ENCODE data around the gene ADAMTS2.

Gene ADAMTS2

GRCh38 chr5:179265514-179266290, 79.6 kb downstream of the ADAMTS2 start:
- H3K9me3 ChIP-seq (ENCODE audit: low read length) = no peaks in the 10 kb centered on the region
- TF ChIP-seq CTCF (IDR thresholded peaks at IDR 0.05; ENCODE audit: low read length) (no peak), EZH2 (IDR thresholded peaks at IDR 0.05; ENCODE audit: borderline replicate concordance, low read length) (no peak)
- H3K9me2 ChIP-seq (ENCODE audit: low read depth, low read length) = no peaks in the 10 kb centered on the region
- H3K36me3 ChIP-seq (ENCODE audit: insufficient read depth, low read length) = no peaks in the 10 kb centered on the region
- no peak overlapping the region for H3K4me2 ChIP-seq (ENCODE audit: low read length)
- H3K79me2 ChIP-seq (ENCODE audit: insufficient read depth, low read length) = no peaks in the 10 kb centered on the region
- no peak overlapping the region for H3K9ac ChIP-seq (ENCODE audit: low read length)
- no peaks in the 10 kb centered on the region for H3K27me3 ChIP-seq (ENCODE audit: insufficient read depth, low read length)
- no peak overlapping the region for H3K4me3 ChIP-seq (ENCODE audit: low read depth, low read length, poor library complexity, severe bottlenecking)
- H2AFZ ChIP-seq (ENCODE audit: low read length) = no peak overlapping the region
- H4K20me1 ChIP-seq (ENCODE audit: insufficient read depth, low read length) = no peaks in the 10 kb centered on the region
- H3F3A ChIP-seq (ENCODE audit: insufficient read depth, low read length) = no peaks in the 10 kb centered on the region
- no peak overlapping the region for H3K27ac ChIP-seq (ENCODE audit: low read depth, low read length, poor library complexity, severe bottlenecking)
- no peaks in the 10 kb centered on the region for H3K4me1 ChIP-seq (ENCODE audit: insufficient read depth, low read length, severe bottlenecking)

- no peak overlapping the region for H2AFZ ChIP-seq (ENCODE audit: low read length)
- TF ChIP-seq CTCF (IDR thresholded peaks at IDR 0.05; ENCODE audit: low read length) (no peak), EZH2 (IDR thresholded peaks at IDR 0.05; ENCODE audit: borderline replicate concordance, low read length) (no peak)
Measured at GRCh38 chr5:179264783-179265513, 80.3 kb downstream of the ADAMTS2 start.

GRCh38 chr5:179264053-179264782, 81.0 kb downstream of the ADAMTS2 start:
- no peaks in the 10 kb centered on the region for H3K4me1 ChIP-seq (ENCODE audit: insufficient read depth, low read length, severe bottlenecking)

More at GRCh38 chr5:179264783-179265513, 80.3 kb downstream of the ADAMTS2 start:
- Histone ChIP-seq H3K9ac (ENCODE audit: low read length) (no peak overlapping the region), H3K9me3 (ENCODE audit: low read length) (no peaks in the 10 kb centered on the region), H3K36me3 (ENCODE audit: insufficient read depth, low read length) (no peaks in the 10 kb centered on the region), H3F3A (ENCODE audit: insufficient read depth, low read length) (no peaks in the 10 kb centered on the region), H3K4me1 (ENCODE audit: insufficient read depth, low read length, severe bottlenecking) (no peaks in the 10 kb centered on the region), H4K20me1 (ENCODE audit: insufficient read depth, low read length) (no peaks in the 10 kb centered on the region), H3K27ac (ENCODE audit: low read depth, low read length, poor library complexity, severe bottlenecking) (no peak overlapping the region), H3K9me2 (ENCODE audit: low read depth, low read length) (no peaks in the 10 kb centered on the region), H3K79me2 (ENCODE audit: insufficient read depth, low read length) (no peaks in the 10 kb centered on the region), H3K4me2 (ENCODE audit: low read length) (no peak overlapping the region), H3K27me3 (ENCODE audit: insufficient read depth, low read length) (no peaks in the 10 kb centered on the region), H3K4me3 (ENCODE audit: low read depth, low read length, poor library complexity, severe bottlenecking) (no peak overlapping the region)

More at GRCh38 chr5:179264053-179264782, 81.0 kb downstream of the ADAMTS2 start:
- Histone ChIP-seq H3K36me3 (ENCODE audit: insufficient read depth, low read length) (no peaks in the 10 kb centered on the region), H4K20me1 (ENCODE audit: insufficient read depth, low read length) (no peaks in the 10 kb centered on the region), H3K27me3 (ENCODE audit: insufficient read depth, low read length) (no peaks in the 10 kb centered on the region), H3K27ac (ENCODE audit: low read depth, low read length, poor library complexity, severe bottlenecking) (no peak overlapping the region), H3K9ac (ENCODE audit: low read length) (no peak overlapping the region), H2AFZ (ENCODE audit: low read length) (no peak overlapping the region), H3K9me3 (ENCODE audit: low read length) (no peaks in the 10 kb centered on the region), H3K79me2 (ENCODE audit: insufficient read depth, low read length) (no peaks in the 10 kb centered on the region), H3F3A (ENCODE audit: insufficient read depth, low read length) (no peaks in the 10 kb centered on the region), H3K9me2 (ENCODE audit: low read depth, low read length) (no peaks in the 10 kb centered on the region), H3K4me2 (ENCODE audit: low read length) (no peak overlapping the region), H3K4me3 (ENCODE audit: low read depth, low read length, poor library complexity, severe bottlenecking) (no peak overlapping the region)
- TF ChIP-seq EZH2 (IDR thresholded peaks at IDR 0.05; ENCODE audit: borderline replicate concordance, low read length) (no peak), CTCF (IDR thresholded peaks at IDR 0.05; ENCODE audit: low read length) (no peak)

Data from OCI-LY1 (cell line).